ENCODE results near the gene GNPAT. TPM values are rescaled to one million over a fixed set of nuclear protein-coding genes. Genes with fewer than 3 reads are reported as not detected.

GNPAT gene
- 31.8 to 38.5 TPM (median 37.9 TPM) in 5 replicates for total RNA-seq (2022; extraction: Qiagen RNA extraction; ENCODE audit: low read depth)

DNA sequence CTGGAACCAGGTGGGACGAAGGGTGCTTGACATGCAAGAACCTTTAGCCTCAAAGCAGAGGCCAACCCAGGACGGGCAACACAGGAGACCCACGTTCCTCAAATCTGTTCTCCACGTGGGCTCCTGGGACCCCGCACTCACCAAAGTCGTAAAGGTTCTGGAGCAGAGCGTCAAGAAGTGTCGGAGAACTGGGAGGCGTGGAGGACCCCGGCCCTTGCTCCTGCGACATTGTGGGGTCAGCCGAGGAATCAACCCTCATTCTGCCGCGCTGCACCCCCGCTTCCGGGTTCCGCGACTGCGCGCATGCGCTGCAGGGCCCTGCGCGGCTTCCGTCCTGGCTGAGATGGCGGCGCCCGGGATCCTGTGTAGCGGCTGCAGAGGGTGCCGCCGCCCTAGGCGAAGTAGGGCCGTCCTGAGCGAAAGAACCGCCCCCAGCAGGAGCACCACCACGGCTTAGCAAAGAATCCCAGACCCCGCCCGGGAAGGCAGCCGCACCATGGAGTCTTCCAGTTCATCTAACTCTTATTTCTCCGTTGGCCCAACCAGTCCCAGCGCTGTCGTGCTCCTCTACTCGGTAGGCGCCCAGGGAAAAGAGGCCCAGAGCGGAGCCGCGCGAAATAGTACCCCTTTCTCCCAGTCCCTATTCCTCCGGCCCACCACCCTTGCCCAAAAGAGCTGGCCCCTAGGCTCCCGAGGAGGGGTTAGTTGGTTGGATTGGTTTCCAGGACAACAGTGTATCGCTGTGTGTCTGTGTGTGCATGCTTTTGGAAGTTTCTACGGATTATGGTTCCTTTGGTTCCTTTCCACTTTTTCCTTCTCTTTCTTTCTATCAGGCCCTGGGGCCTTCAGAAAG lies at the start of gene GNPAT:
Gene GNPAT, plus strand, starts transcription at position 330 of the 853 bp plus-strand sequence. Its CDS starts 167 bp downstream, at position 497.

Other genes with a start within 250 kb of the GNPAT start
- gene FAM89A, start 201.0 kb upstream of the GNPAT start, total RNA-seq (2022; extraction: Qiagen RNA extraction; ENCODE audit: low read depth) = 12.7 to 18.7 TPM (median 16.9 TPM) in 5 replicates
- 0.09 to 0.23 TPM (median 0.13 TPM) in 5 replicates for gene TRIM67, start 79.2 kb upstream of the GNPAT start, total RNA-seq (2022; extraction: Qiagen RNA extraction; ENCODE audit: low read depth)
- gene EXOC8, start 96.6 kb downstream of the GNPAT start, total RNA-seq (2022; extraction: Qiagen RNA extraction; ENCODE audit: low read depth) = 6.9 to 10.3 TPM (median 9.5 TPM) in 5 replicates
- 11.4 to 15.1 TPM (median 14.6 TPM) in 5 replicates for gene SPRTN, start 97.1 kb downstream of the GNPAT start, total RNA-seq (2022; extraction: Qiagen RNA extraction; ENCODE audit: low read depth)
- gene EGLN1, start 181.1 kb downstream of the GNPAT start, total RNA-seq (2022; extraction: Qiagen RNA extraction; ENCODE audit: low read depth) = 50.8 to 66.6 TPM (median 61.8 TPM) in 5 replicates